H1 (cell line): ENCODE results near the gene PRDX5. TPM values are rescaled to one million over a fixed set of nuclear protein-coding genes. Genes with fewer than 3 reads are reported as not detected.

Experiments used
- CTCF ChIA-PET: fragments of 300-600 bp; sonication (Branson Sonifier 250); formaldehyde crosslinking; loops from one replicate; lab custom pipeline; 2021; ENCODE audit not compliant: partially characterized antibody; lab: Charles Lee
- POLR2A ChIA-PET: fragments of 300-600 bp; sonication (Branson Sonifier 250); formaldehyde crosslinking; loops from one replicate; lab custom pipeline; 2021; ENCODE audit warnings: inconsistent platforms; ENCODE audit not compliant: partially characterized antibody; lab: Charles Lee
- DNase-seq, 2 experiments: peaks; one replicate each; pipeline versions ENCODE4 v3.0.0 to v3.0.0-alpha.2; 2010 to 2022; ENCODE audit warnings: low spot score in 2 of 2, low read depth in 1 of 2, mixed read lengths in 1 of 2
- FAIRE-seq: peaks from 2 replicates; lab custom pipeline; 2011; peaks lifted over from hg19 to GRCh38; lab: Jason Lieb, UNC
- H2AFZ ChIP-seq: 2 replicates; pipeline ENCODE4 v1.8.1; 2012; ENCODE audit warnings: low read length, inconsistent platforms
- H2AK5ac ChIP-seq: 2 replicates; pipeline ENCODE4 v1.6.1; 2013; ENCODE audit warnings: low read depth, low read length
- H2BK120ac ChIP-seq: replicated peaks from 2 replicates; pipeline ENCODE3; 2013; ENCODE audit warnings: low read depth, low read length, inconsistent platforms
- H2BK12ac ChIP-seq: 2 replicates; pipeline ENCODE4 v1.6.1; 2013; ENCODE audit warnings: low read depth, low read length
- H2BK15ac ChIP-seq: 2 replicates; pipeline ENCODE4 v1.6.1; 2013; ENCODE audit warnings: low read length
- H2BK20ac ChIP-seq: 2 replicates; pipeline ENCODE4 v1.6.1; 2013; ENCODE audit warnings: low read length
- H2BK5ac ChIP-seq: 2 replicates; pipeline ENCODE4 v1.6.1; 2013; ENCODE audit warnings: low read depth, low read length
- H3K14ac ChIP-seq: 2 replicates; pipeline ENCODE4 v1.6.1; 2013; ENCODE audit warnings: inconsistent platforms; ENCODE audit not compliant: insufficient read length
- H3K18ac ChIP-seq: 2 replicates; pipeline ENCODE4 v1.6.1; 2013; ENCODE audit warnings: low read length; ENCODE audit errors: extremely low read depth
- H3K23ac ChIP-seq: 2 replicates; pipeline ENCODE4 v1.6.1; 2013; ENCODE audit warnings: inconsistent platforms; ENCODE audit not compliant: insufficient read length
- H3K23me2 ChIP-seq: 2 replicates; pipeline ENCODE4 v1.6.1; 2013; ENCODE audit warnings: low read depth, low read length
- H3K27ac ChIP-seq: 2 replicates; pipeline ENCODE4 v1.6.1; 2011; ENCODE audit warnings: low read depth, low read length, inconsistent platforms
- H3K27me3 ChIP-seq, 4 experiments: replicated peaks in 1 of 4; 1 replicate in 1 of 4; 2 replicates in 3 of 4; pipeline versions ENCODE4 v1.6.1 to v1.8.1; 2011 to 2013; ENCODE audit warnings: low read length in 3 of 4, mild to moderate bottlenecking in 3 of 4, inconsistent platforms in 2 of 4, mixed read lengths in 2 of 4, moderate library complexity in 1 of 4; ENCODE audit not compliant: control insufficient read depth in 3 of 4, insufficient read depth in 3 of 4; ENCODE audit errors: extremely low read depth in 1 of 4
- H3K36me3 ChIP-seq, 4 experiments: 2 replicates each; pipeline versions ENCODE4 v1.6.1 to v1.8.1; 2011 to 2013; ENCODE audit warnings: mild to moderate bottlenecking in 4 of 4, low read length in 3 of 4, moderate library complexity in 2 of 4, control low read depth in 1 of 4, inconsistent platforms in 1 of 4; ENCODE audit not compliant: insufficient read depth in 4 of 4, control insufficient read depth in 2 of 4
- H3K4ac ChIP-seq: replicated peaks from 2 replicates; pipeline ENCODE3; 2013; ENCODE audit warnings: low read length, low read depth, mixed read lengths, inconsistent platforms; ENCODE audit not compliant: insufficient read length
- H3K4me1 ChIP-seq, 4 experiments: replicated peaks in 1 of 4; 1 replicate in 1 of 4; 2 replicates in 3 of 4; pipeline versions ENCODE4 v1.6.1 to v1.8.1; 2011 to 2013; ENCODE audit warnings: low read length in 3 of 4, inconsistent platforms in 2 of 4, mixed read lengths in 1 of 4; ENCODE audit not compliant: insufficient read depth in 4 of 4, control insufficient read depth in 3 of 4
- H3K4me2 ChIP-seq, 2 experiments: 2 replicates each; pipeline versions ENCODE4 v1.6.1 to v1.8.1; 2011 to 2013; ENCODE audit warnings: low read depth in 2 of 2, low read length in 2 of 2, control low read depth in 1 of 2, inconsistent platforms in 1 of 2, mild to moderate bottlenecking in 1 of 2; ENCODE audit not compliant: insufficient read depth in 1 of 2
- H3K4me3 ChIP-seq, 4 experiments: fragments of 200-600, 300-600 bp in 1 of 4; sonication (generic), shearing (Covaris generic), sonication (Bioruptor Twin) in 1 of 4; 2 replicates each; pipeline versions ENCODE4 v1.5.1 to v1.8.1; 2011 to 2016; ENCODE audit warnings: low read length in 4 of 4, low read depth in 3 of 4, control low read depth in 2 of 4, inconsistent platforms in 2 of 4, mild to moderate bottlenecking in 2 of 4, mixed read lengths in 1 of 4, moderate library complexity in 1 of 4; ENCODE audit not compliant: insufficient read depth in 2 of 4; ENCODE audit errors: extremely low read depth in 1 of 4
- H3K56ac ChIP-seq: replicated peaks from 2 replicates; pipeline ENCODE3; 2013; ENCODE audit warnings: low read depth, mild to moderate bottlenecking, mixed read lengths, low read length, inconsistent platforms; ENCODE audit not compliant: insufficient read length
- H3K79me1 ChIP-seq: 2 replicates; pipeline ENCODE4 v1.6.1; 2013; ENCODE audit warnings: low read depth, low read length, control low read depth
- H3K79me2 ChIP-seq, 2 experiments: 2 replicates each; pipeline versions ENCODE4 v1.6.1 to v1.8.1; 2012 to 2013; ENCODE audit warnings: low read length in 2 of 2, mild to moderate bottlenecking in 2 of 2, inconsistent platforms in 1 of 2; ENCODE audit not compliant: insufficient read depth in 2 of 2, control insufficient read depth in 1 of 2
- H3K9ac ChIP-seq, 4 experiments: replicated peaks in 1 of 4; 1 replicate in 1 of 4; 2 replicates in 3 of 4; pipeline versions ENCODE4 v1.6.1 to v1.8.1; 2011 to 2013; ENCODE audit warnings: low read depth in 3 of 4, low read length in 3 of 4, control low read depth in 2 of 4, mild to moderate bottlenecking in 2 of 4, moderate library complexity in 2 of 4, inconsistent platforms in 1 of 4; ENCODE audit errors: extremely low read depth in 1 of 4
- H3K9me3 ChIP-seq, 2 experiments: 2 replicates each; pipeline versions ENCODE4 v1.6.1 to v1.8.1; 2012 to 2013; ENCODE audit warnings: mild to moderate bottlenecking in 2 of 2, moderate library complexity in 2 of 2, control low read depth in 1 of 2, inconsistent platforms in 1 of 2, low read depth in 1 of 2, low read length in 1 of 2, mixed read lengths in 1 of 2; ENCODE audit not compliant: insufficient read depth in 2 of 2
- H4K20me1 ChIP-seq, 2 experiments: replicated peaks in 1 of 2; 2 replicates each; pipeline versions ENCODE3 to v1.8.1; 2011 to 2013; ENCODE audit warnings: inconsistent platforms in 2 of 2, low read length in 2 of 2, mild to moderate bottlenecking in 1 of 2; ENCODE audit not compliant: insufficient read depth in 2 of 2, control insufficient read depth in 1 of 2
- H4K5ac ChIP-seq: 2 replicates; pipeline ENCODE4 v1.6.1; 2013; ENCODE audit warnings: low read length, low read depth, mixed read lengths, inconsistent platforms; ENCODE audit not compliant: insufficient read length
- H4K8ac ChIP-seq: 2 replicates; pipeline ENCODE4 v1.8.0; 2013; ENCODE audit warnings: mild to moderate bottlenecking, moderate library complexity, low read length, inconsistent platforms; ENCODE audit not compliant: insufficient read depth; ENCODE audit errors: extremely low read depth
- H4K91ac ChIP-seq: replicated peaks from 2 replicates; pipeline ENCODE3; 2013; ENCODE audit warnings: low read length, mixed read lengths, inconsistent platforms; ENCODE audit not compliant: insufficient read length
- BACH1 ChIP-seq: IDR thresholded peaks from 2 replicates; pipeline ENCODE4 v1.6.1; 2012; ENCODE audit warnings: low read length, improper control_type of control experiment
- EGR1 ChIP-seq: IDR thresholded peaks from 2 replicates; pipeline ENCODE4 v1.6.1; 2011; ENCODE audit warnings: low read depth, low read length, borderline replicate concordance
- GABPA ChIP-seq: IDR thresholded peaks from 2 replicates; pipeline ENCODE4 v1.6.1; 2011; ENCODE audit warnings: mild to moderate bottlenecking, low read length, moderate library complexity, borderline replicate concordance; ENCODE audit not compliant: insufficient read depth
- HDAC2 ChIP-seq, 2 experiments: fragments of 300-600 bp in 1 of 2; sonication (generic) in 1 of 2; IDR thresholded peaks; 2 replicates each; pipeline ENCODE4 v1.6.1; 2011 to 2012; ENCODE audit warnings: low read depth in 2 of 2, low read length in 2 of 2, mild to moderate bottlenecking in 2 of 2, moderate library complexity in 2 of 2, borderline replicate concordance in 1 of 2, inconsistent platforms in 1 of 2
- NANOG ChIP-seq: IDR thresholded peaks from 2 replicates; pipeline ENCODE4 v1.6.1; 2011; ENCODE audit warnings: low read length, low read depth, mild to moderate bottlenecking, inconsistent platforms; ENCODE audit not compliant: insufficient read depth, poor library complexity, severe bottlenecking
- POLR2AphosphoS5 ChIP-seq: IDR thresholded peaks from 2 replicates; pipeline ENCODE4 v1.6.1; 2011; ENCODE audit warnings: low read depth, low read length
- RAD21 ChIP-seq, 2 experiments: IDR thresholded peaks in 1 of 2; conservative IDR thresholded peaks in 1 of 2; 2 replicates each; pipeline ENCODE4 v1.6.1; 2011; ENCODE audit warnings: low read depth in 2 of 2, low read length in 2 of 2, improper control_type of control experiment in 1 of 2, inconsistent platforms in 1 of 2, mild to moderate bottlenecking in 1 of 2, moderate library complexity in 1 of 2
- RBBP5 ChIP-seq: IDR thresholded peaks from 2 replicates; pipeline ENCODE4 v1.7.1; 2012; ENCODE audit warnings: low read depth, mild to moderate bottlenecking, inconsistent platforms, low read length, moderate library complexity, borderline replicate concordance
- RNF2 ChIP-seq: fragments of 200-900, 300-1000 bp; sonication (generic); IDR thresholded peaks from 2 replicates; pipeline ENCODE4 v1.7.1; 2016; ENCODE audit warnings: borderline replicate concordance, low read depth, mild to moderate bottlenecking, antibody characterized with exemption, low read length; ENCODE audit not compliant: poor library complexity, severe bottlenecking; ENCODE audit errors: missing control alignments
- SP4 ChIP-seq: IDR thresholded peaks from 2 replicates; pipeline ENCODE4 v1.6.1; 2012; ENCODE audit warnings: low read length, inconsistent platforms
- SUZ12 ChIP-seq: fragments of 200-600 bp; sonication (generic); IDR thresholded peaks from 2 replicates; pipeline ENCODE4 v1.6.1; 2012; ENCODE audit warnings: mild to moderate bottlenecking, inconsistent platforms, low read length, moderate library complexity, mixed read lengths
- WGBS, 2 experiments: shearing (Covaris generic) in 1 of 2; methylation state at CpG; one replicate each; pipeline versions ENCODE4 v1.1.6 to v1.1.7; 2013 to 2015; ENCODE audit warnings: low lambda C conversion rate in 2 of 2, mixed read lengths in 2 of 2, inconsistent platforms in 1 of 2, low coverage in 1 of 2, missing lambda C conversion rate in 1 of 2; ENCODE audit not compliant: insufficient replicate concordance in 2 of 2, insufficient coverage in 1 of 2, insufficient read length in 1 of 2; ENCODE audit errors: extremely low coverage in 1 of 2, missing lambda C conversion rate in 1 of 2; 5-methylcytosine and 5-hydroxymethylcytosine counted together
- polyA plus RNA-seq, 7 experiments: library from polyadenylated mRNA; depleted of rRNA in 3 of 7; stranded (reverse) in 5 of 7; unstranded in 2 of 7; fragments of >200 nt in 5 of 7; fragments of 200-250 nt in 2 of 7; gene quantifications; 1 replicate in 5 of 7; 2 replicates in 1 of 7; 4 replicates in 1 of 7; pipeline versions ENCODE4 v1.2.1 to v1.2.3, GENCODE V29; 2011 to 2013; ENCODE audit warnings: missing spikeins in 2 of 7, mixed read lengths in 2 of 7
- total RNA-seq: library from RNA; stranded (reverse); fragmentation: NEBNext Ultra II Directional; extraction: Animal tissue kit (Norgen Biotek cat#: 25700); gene quantifications from 2 replicates; pipeline ENCODE4 v1.2.1, GENCODE V29; 2021
- TF ChIP-seq, protein P1 (sequence below): IDR thresholded peaks from 2 replicates; pipeline ENCODE4 v1.6.1; 2012; ENCODE audit warnings: inconsistent platforms

Gene PRDX5
- total and polyA plus RNA-seq, 2 of the 8 experiments (the other 6 are each of a cell fraction or from before 2014, with no cell fraction given) = 201 to 582 TPM

DNA sequence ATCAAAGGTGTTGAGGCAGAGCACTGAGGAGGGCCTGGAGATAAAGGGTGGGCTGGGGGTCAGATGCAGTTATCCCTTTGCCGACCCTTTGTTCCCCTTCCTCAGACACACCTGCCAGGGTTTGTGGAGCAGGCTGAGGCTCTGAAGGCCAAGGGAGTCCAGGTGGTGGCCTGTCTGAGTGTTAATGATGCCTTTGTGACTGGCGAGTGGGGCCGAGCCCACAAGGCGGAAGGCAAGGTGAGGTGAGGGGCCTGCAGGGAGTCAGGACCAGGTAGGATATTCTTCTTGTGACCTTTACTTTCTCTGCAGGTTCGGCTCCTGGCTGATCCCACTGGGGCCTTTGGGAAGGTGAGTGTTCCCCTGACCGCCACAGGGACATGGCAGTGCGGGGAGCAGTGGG, 2.6 kb downstream of the PRDX5 start:
- H4K20me1 ChIP-seq = peaks cover 0 to 3% of the 10 kb centered on the region in 2 experiments
- 90% methylated on average over 7 of the region's 7 CpGs; no CpG with 5 or more reads in 1 of the 2 experiments for WGBS, 2 experiments
- H2BK20ac ChIP-seq = no peak overlapping the region
- H3K9me3 ChIP-seq = no peaks in the 10 kb centered on the region
- no peak overlapping the region for H3K4me3 ChIP-seq
- no peak overlapping the region for H3K4ac ChIP-seq
- H2AFZ ChIP-seq = no peak overlapping the region
- H3K4me2 ChIP-seq = no peak overlapping the region
- CTCF ChIA-PET = interaction anchor here (1.8 to 20.8 kb wide), 2 partner anchors 17 to 20 kb away, joined by 4 to 614 read pairs; partner anchors contain the start of gene CCDC88B
- H3K23me2 ChIP-seq = peaks cover 5% of the 10 kb centered on the region; the same call in 1 of the 2 replicates
- H2AK5ac ChIP-seq = no peak overlapping the region
- H3K36me3 ChIP-seq = peaks cover under 1 to 20% (median 4%) of the 10 kb centered on the region in 4 experiments; a peak in 6 of 8 replicates
- DNase-seq (no peak), FAIRE-seq (no peak)
- no peaks in the 10 kb centered on the region for H3K27me3 ChIP-seq
- H2BK5ac ChIP-seq = no peak overlapping the region
- peaks cover 0 to 15% of the 10 kb centered on the region in 2 experiments; a peak in 1 of 4 replicates for H3K79me2 ChIP-seq
- no peak overlapping the region for H3K56ac ChIP-seq
- H4K91ac ChIP-seq = no peak overlapping the region
- H2BK15ac ChIP-seq = no peak overlapping the region
- POLR2A ChIA-PET = interaction anchor here (0.6 to 6.6 kb wide), 4 partner anchors 9 to 24 kb away, joined by 3 to 38 read pairs (median 8); no protein-coding TSS in a partner anchor
- no peak overlapping the region for H3K23ac ChIP-seq
- no peak overlapping the region for H2BK12ac ChIP-seq
- H3K9ac ChIP-seq = no peak overlapping the region
- no peak overlapping the region for H3K27ac ChIP-seq
- peaks cover 7% of the 10 kb centered on the region; the same call in 1 of the 2 replicates for H3K79me1 ChIP-seq
- H4K8ac ChIP-seq = no peak overlapping the region
- H3K18ac ChIP-seq = no peak overlapping the region
- H4K5ac ChIP-seq = no peak overlapping the region
- no peak overlapping the region for H2BK120ac ChIP-seq
- no peak overlapping the region for H3K14ac ChIP-seq
- peaks cover 1 to 13% (median 7%) of the 10 kb centered on the region in 4 experiments; a peak in 6 of 7 replicates for H3K4me1 ChIP-seq
- TF ChIP-seq GABPA (no peak), EGR1 (no peak), BACH1 (no peak), POLR2AphosphoS5 (no peak), RBBP5 (no peak), RAD21 (IDR thresholded peaks at IDR 0.05 in 1 of 2, conservative IDR thresholded peaks at IDR 0.05 in 1 of 2; ENCODE audit: low read depth in 2 of 2, low read length in 2 of 2) (no peak), SUZ12 (no peak), SP4 (no peak), HDAC2 (IDR thresholded peaks at IDR 0.05; ENCODE audit: borderline replicate concordance in 1 of 2, low read depth in 2 of 2, low read length in 2 of 2) (no peak), RNF2 (no peak), NANOG (no peak)
- TF ChIP-seq, protein P1, sequence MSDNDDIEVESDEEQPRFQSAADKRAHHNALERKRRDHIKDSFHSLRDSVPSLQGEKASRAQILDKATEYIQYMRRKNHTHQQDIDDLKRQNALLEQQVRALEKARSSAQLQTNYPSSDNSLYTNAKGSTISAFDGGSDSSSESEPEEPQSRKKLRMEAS = no peak
